G401 (cell line): ENCODE results near the gene UBL5. TPM values are rescaled to one million over a fixed set of nuclear protein-coding genes. Genes with fewer than 3 reads are reported as not detected.

ENCODE experiments used
- DNase-seq: peaks from one replicate; pipeline ENCODE4 v3.0.0-alpha.2; 2015; ENCODE audit warnings: low spot score
- in situ Hi-C: cut with HindIII; loops from 2 replicates; pipeline ENCODE4 v1.10.0; 2016; ENCODE audit warnings: low sequenced_read_pairs, mixed read lengths
- total RNA-seq: library from RNA; depleted of rRNA; stranded (reverse); fragments of >200 nt; shearing (Covaris generic); gene quantifications from 2 replicates; pipeline ENCODE4 v1.2.3, GENCODE V29; 2014; rRNA removed

The UBL5 gene
- total RNA-seq, 1 experiment from 2014 or later: 338 TPM

- no peak for DNase-seq
- in situ Hi-C loops: no loop called here
Observed at GRCh38 chr19:9875031-9875627, 47.4 kb downstream of the UBL5 start.

GRCh38 chr19:9875796-9876195 is 48.1 kb downstream of the UBL5 start:
- in situ Hi-C loops: no loop called here
- no peak for DNase-seq

- DNase-seq: no peak
- in situ Hi-C loops: no loop called here
Observed at GRCh38 chr19:9877780-9878510, 50.2 kb downstream of the UBL5 start.

- in situ Hi-C loops: no loop called here
- no peak for DNase-seq
Observed at GRCh38 chr19:9878511-9879196, 50.9 kb downstream of the UBL5 start.

Other genes with a start within 250 kb of the UBL5 start
- 27.3 and 41.1 TPM in 2 replicates for gene ZNF121, start 243.4 kb upstream of the UBL5 start, total RNA-seq
- gene ZNF561, start 206.7 kb upstream of the UBL5 start, total RNA-seq: 26.3 and 41.3 TPM in 2 replicates
- gene ZNF562, start 152.8 kb upstream of the UBL5 start, total RNA-seq: 9.7 and 34.7 TPM in 2 replicates
- 6.2 and 12.6 TPM in 2 replicates for gene ZNF846, start 59.2 kb upstream of the UBL5 start, total RNA-seq
- 23.4 and 32.4 TPM in 2 replicates for gene FBXL12, start 8.8 kb upstream of the UBL5 start, total RNA-seq
- gene PIN1, start 7.4 kb downstream of the UBL5 start, total RNA-seq: 222 and 282 TPM in 2 replicates
- gene OLFM2, start 108.6 kb downstream of the UBL5 start, total RNA-seq: 5.8 and 11.5 TPM in 2 replicates
- not detected in 2 replicates for gene COL5A3, start 182.6 kb downstream of the UBL5 start, total RNA-seq
- not detected in 2 replicates for gene RDH8, start 185.6 kb downstream of the UBL5 start, total RNA-seq